Measurements from ENCODE around the gene CHCHD6.

CHCHD6 gene

DNA sequence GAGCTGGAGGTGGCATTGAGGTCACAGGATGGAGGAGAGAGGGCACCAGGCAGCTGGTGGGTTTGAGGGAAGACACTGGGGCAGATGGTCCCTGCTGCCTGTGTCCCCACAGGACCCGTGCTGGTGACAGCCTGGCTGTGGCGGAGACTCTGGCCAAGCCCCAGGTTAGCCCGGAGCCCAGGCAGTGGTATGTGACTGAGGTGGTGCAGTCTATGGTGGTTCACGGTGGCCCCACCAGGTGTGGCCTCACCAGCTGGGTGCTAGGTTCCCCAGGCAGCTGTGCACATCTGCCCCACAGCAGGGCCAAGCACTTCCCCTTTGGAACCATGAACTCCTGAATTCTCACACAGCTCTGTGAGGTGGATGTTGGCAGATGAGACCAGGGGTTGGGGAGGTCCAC lies 294.3 kb downstream of the CHCHD6 start:
- no peak for DNase-seq

DNA sequence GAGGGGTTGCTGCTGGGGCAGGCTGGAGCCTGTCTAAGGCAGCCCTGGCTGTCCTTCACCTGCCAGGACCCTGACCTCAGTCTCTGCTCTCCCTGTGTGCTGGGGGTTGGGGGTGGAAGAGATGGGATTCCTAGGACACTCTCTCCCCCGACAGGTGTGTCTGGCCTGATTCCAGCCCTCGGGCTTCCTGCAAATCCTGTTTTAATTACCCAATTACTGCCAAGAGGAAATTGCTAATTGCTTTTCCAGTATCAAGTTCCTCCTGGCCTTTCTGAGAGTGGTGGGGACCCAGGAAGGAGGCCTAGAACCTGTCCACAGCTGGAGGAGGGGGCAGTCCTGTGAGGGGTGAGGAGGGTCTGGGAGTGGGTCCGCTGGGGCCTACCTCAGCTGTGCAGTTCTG lies 294.7 kb downstream of the CHCHD6 start:
- DNase-seq = no peak

DNA sequence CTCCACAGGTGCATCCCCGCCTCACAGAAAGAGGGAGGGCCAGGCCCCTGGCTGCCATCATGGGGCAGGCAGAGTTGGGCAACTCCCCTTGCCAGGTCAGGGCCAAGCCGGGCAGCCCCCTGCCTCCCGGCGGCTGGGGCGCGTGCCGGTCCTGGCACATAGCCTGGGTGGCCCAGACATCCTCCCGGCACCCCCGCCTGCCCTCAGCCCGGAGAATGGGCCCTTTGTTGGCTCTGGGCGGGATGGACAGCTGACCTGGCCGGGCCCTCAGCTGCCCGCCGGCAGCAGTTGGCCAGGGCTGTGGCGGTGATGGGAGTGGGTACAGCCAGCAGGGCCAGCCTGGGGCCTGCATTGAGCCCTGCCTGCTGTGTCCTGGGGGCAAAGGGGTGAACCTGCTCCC lies 295.3 kb downstream of the CHCHD6 start:
- no peak for DNase-seq

DNA sequence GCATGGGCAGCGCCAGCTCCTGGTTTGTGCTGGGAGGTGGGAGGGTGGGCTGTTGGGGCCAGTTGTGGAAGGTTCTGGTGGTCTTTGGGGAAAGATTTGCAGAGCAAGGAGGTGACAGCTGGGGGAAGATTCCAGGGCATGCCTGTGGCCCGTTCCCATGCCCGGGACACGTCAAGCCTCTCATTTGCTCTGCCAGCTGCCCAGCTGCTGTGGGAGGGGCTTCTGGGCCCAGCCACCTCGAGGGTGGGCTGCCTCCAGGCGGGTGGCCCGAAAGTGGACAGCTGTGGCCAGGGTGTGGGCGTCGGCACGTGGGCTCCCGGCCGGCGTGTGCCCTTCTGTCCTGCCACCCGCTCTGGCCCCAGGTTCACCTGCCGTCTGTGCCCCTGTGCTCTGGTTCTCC lies 296.1 kb downstream of the CHCHD6 start:
- no peak for DNase-seq

DNA sequence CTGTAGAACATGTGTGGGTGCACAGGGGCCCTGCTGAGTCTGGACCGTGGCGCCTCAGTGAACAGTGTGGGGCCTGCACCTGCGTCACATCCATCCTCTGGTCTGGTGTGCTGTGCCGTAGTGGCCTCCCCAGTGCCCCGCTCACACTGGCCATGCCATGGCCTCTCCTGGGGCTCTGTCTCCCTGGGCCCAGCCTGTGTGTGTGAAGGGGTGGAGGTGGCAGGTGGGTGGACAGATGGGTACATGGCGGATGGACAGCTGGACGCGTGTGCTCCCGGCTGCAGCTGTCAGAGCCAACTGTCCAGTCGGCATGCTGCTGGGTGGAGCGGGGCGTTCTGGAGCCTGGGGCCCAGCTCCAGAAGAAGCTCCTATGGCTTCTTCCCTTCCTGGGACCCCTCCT lies 296.7 kb downstream of the CHCHD6 start:
- no peak for DNase-seq

DNA sequence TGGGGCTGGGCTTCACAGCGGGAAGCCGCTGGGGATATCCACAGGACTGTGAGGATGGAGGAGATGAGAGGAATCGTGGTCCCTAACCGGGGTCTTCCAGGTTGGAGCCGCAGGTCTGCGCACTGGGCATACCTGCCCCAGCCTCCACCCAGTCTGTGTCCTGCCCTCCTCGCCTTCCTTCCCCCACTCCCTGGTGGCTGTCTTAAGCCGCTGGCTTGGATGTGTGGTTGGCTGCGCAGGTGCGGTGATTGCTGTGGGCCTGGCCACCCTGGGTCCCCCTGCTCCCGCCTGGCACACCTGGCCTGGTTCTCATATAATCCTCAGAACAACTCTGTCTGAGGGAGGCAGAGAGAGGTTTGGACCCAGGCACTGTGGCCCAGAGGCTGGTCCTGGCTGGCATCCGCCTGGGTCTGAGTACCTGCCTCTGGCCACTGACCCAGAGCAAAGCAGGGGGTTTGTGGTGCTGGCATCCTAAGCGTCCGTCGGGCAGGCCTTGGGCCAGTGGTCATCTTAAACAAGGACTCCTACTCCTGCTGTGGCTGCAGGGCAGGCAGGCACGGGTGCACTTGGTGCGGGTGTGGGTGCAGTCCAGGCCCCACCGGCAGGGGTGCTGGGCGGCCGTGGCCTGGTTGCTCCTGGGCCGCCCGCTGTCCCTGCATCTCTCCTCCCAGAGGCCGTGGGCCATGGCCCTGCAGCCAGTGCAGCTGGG lies 297.6 kb downstream of the CHCHD6 start:
- DNase-seq = no peak

DNA sequence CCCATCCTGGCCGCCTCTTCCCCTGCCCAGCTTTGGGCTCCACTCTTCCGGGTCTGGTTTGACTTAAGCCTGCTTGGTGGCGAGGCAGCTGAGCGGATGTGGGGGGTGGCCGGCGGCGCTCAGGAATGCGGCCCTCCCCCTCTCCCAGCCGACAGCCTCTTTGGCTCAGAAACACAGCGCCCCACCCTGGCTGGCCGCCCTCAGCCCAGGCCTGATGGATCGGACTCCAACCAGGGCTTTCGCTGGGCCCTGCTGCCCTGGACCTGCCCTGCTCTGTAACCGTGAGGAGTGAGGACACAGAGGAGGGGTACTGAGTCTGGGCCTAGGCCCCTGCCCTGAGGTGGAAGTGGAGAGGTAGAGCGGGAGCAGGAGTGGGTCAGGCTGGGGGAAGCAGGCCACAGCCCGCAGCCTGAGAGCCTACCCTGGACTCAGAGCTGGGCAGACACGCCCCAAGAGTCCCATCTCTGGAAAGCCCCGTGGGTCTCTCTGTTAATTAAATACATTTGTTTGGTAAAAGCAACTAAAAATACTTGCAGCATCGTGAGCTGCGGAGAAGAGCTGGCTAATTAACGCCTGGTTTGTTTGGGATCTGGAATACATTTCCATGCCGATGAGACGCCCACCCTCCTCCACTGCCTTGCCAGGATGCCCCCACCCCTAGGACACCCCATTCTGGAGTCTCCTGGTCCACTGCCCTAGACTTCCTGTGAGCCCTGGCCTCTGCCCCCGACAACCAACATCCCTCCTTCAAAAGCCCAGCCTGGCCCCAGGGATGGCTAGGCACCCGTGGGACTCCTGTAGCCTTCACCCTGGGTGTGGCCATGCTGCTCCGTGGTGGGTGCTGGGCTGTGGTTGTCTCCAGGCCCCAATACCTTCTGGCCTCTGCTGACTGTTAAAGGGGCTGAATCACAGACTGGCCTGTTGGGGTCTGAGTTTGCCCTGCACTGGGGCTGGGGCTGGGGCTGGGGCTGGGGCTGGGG lies 298.4 kb downstream of the CHCHD6 start:
- DNase-seq = no peak

DNA sequence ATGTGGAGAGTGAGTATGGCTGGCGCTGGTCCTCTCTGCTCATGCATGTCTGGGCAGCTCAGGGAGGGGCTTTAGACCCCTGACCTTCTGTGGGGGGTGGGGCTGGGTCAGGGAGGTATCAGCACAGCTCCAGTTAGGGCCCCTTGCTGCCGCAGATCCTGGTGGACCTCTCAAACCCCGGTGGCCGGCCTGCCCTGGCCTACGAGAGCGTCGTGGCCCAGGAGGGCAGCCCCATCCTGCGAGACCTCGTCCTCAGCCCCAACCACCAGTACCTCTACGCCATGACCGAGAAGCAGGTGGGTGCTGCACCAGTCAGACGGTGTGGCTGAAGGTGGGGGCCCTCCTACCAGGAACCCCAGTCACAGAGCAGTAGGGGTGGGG lies 299.1 kb downstream of the CHCHD6 start:
- no peak for DNase-seq

DNA sequence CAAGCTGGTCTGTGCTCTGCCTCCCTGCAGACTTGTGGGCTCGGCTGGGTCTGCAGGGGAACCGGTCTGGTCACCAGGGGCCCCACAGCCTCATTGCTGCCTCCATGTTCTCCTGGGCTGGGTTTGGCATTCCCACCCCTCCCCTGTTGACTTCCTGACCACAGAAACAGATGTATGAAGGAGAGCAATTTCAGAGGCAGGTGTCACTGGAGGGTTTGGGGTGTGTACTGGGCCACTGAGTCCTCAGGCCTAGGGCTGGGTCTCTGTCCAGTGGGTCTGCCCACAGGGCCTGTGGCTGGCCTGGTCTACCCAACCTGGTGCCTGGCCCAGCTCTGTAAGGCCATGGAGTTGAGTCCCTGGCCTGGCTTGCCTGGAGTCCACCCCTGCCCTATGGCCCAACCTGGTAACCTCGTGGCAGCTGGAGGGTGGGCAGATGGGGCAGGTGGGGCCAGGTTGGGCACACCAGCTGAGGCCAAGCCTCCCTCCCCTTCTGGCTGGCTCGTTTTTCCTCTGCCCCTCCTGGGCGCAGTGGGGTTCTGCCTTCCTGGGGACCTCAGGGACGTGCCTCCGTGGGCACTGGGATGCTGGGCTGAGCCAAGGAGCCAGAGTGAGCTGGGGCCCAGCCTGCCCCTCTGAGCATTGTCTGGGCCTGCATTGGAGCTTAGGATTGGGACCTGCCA lies 299.7 kb downstream of the CHCHD6 start:
- no peak for DNase-seq

DNA sequence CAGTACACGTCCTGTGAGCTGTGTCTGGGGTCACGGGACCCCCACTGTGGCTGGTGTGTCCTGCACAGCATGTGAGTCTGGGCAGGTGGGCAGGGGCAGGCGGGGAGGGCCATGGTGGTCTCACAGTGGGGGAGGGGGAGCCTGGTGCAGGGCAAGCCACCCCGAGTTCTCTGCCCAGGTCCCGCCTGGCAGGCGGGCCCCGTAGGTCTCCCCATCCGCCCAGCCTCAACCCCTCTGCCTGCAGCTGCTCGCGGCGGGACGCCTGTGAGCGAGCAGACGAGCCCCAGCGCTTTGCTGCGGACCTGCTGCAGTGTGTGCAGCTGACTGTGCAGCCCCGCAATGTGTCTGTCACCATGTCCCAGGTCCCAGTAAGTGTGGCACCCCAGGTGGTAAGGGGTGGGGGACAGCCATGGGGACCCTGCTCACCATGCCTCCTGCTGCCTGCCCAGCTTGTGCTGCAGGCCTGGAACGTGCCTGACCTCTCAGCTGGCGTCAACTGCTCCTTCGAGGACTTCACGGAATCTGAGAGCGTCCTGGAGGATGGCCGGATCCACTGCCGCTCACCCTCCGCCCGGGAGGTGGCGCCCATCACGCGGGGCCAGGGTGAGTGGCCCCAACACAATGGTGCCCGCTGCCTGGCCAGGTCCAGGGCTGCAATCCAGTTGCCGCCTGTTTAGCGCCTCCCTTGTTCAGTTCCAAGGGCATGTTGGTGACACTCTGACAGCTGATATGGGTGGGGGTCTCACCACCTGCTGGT lies 300.8 kb downstream of the CHCHD6 start:
- no peak for DNase-seq

DNA sequence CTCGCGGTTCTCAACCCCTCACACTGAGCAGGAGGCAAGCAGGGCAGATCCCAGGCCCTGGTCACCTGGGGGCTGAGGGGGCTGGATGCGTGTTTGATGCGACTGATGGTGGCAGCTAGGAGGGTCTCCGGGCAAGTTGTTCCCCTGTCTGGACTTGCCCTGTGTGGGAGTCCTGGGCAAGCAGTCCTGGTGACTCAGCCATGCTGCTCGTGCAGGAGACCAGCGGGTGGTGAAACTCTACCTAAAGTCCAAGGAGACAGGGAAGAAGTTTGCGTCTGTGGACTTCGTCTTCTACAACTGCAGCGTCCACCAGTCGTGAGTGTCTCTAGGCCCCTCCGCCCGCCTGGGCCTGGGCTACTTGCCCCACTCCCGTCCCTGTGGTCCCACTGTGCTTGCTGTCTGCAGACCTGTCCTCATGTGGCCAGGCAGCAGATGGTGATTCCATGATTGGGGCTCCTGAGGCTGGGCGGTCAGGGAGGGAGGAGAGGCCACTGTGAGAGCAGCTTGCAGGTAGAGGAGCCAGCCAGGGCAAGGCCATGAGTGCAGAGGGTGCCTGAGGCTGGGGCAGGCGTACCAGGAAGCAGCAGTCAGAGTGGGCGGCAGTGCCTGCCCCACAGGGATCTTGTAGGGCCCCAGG lies 301.9 kb downstream of the CHCHD6 start:
- DNase-seq = no peak

DNA sequence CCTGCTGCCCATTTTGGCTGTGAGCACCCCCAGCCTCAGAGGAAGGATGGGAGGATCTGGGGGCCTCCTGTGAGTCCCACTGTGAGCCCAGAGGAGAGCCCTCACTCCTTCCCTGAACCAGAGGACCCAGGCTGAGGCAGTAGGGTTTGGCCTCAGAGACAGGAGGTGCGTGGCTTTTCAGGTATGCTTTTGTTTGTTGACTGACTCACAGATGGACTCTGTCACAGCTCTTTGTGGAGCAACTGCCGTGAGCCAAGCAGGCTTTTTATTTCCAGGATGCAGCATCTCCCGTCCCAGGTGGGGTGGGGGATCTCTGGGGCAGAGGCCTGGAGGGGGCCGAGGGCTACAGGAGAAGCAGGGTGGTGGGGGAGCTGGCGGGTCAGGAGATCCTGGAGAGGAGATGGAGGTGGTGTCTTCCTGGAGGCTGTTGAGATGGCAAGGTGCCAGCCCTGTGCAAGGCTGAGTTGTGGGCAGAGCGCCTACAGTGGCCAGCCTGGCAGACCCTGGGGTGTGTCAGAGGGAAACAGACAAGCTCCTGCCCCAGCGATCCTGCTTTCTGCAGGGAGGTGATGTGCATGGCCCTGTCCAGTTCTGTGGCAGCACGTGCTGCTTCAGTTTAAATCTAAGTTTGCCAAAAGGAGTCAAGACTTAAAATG lies 302.9 kb downstream of the CHCHD6 start:
- no peak for DNase-seq

DNA sequence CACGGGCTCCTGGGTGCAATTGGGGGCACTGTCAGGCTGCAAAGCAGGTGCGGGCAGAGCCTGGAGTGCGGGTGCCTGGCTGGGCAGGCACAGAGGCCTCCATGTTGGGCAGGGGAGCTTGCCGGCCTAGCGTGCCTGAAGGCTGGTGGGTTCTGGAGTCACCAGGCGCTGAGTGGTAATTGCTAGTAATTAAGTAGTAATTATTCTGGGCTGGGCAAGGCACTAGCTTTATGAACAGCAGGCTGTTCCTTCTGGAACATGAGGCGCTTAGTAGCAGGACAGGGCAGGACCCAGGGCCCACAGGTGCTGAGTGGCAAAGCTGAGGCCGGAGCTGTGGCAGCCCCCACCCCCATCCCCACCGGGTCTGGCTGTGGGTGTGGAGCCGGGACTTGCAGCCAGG lies 304.2 kb downstream of the CHCHD6 start:
- DNase-seq = no peak

DNA sequence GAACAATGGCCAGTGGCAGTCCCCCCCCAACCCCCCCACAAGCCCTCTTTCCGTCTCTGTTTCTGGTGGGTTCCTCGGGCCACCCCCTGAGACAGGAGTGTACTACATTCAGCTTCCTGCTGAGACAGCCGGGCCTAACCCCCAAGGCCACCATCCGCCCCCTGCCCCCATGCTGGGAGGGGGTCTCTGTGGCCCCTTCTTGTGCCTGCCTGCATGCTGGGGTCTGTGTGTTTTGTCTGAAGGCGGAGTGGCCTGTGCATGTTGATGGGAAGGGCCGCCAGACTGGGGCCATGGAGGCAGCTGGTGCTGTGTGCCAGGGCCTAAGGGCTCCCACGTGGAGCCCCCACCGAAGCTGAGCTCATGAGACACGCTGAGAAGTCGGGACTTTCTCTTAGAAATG lies 305.5 kb downstream of the CHCHD6 start:
- DNase-seq = no peak
